GM23338 (cell line): ENCODE measurements around the gene CCNF.

Source experiments
- JUNB ChIP-seq: IDR thresholded peaks from one replicate; pipeline ENCODE4 v1.6.1; 2016; ENCODE audit warnings: antibody characterized with exemption; ENCODE audit not compliant: unreplicated experiment
- NANOG ChIP-seq: IDR thresholded peaks from 2 replicates; pipeline ENCODE4 v1.6.1; 2016; ENCODE audit warnings: antibody characterized with exemption, borderline replicate concordance
- ZNF331 ChIP-seq: fragments of 250-450 bp; sonication (Bioruptor Pico); IDR thresholded peaks from 2 replicates; pipeline ENCODE4 v1.5.0; 2020; ENCODE audit warnings: low read depth, mild to moderate bottlenecking, moderate library complexity
- TF ChIP-seq, protein P1 (sequence below), 2 experiments: fragments of 200-600 bp in 1 of 2; sonication (generic) in 1 of 2; conservative IDR thresholded peaks; 2 replicates each; pipeline versions ENCODE4 v1.5.1 to v1.6.1; 2016 to 2017; ENCODE audit warnings: antibody characterized with exemption in 2 of 2, low read depth in 2 of 2, mild to moderate bottlenecking in 2 of 2, moderate library complexity in 1 of 2
- TF ChIP-seq, protein P2 (sequence below): IDR thresholded peaks from 2 replicates; pipeline ENCODE4 v1.6.1; 2016; ENCODE audit warnings: antibody characterized with exemption

DNA sequence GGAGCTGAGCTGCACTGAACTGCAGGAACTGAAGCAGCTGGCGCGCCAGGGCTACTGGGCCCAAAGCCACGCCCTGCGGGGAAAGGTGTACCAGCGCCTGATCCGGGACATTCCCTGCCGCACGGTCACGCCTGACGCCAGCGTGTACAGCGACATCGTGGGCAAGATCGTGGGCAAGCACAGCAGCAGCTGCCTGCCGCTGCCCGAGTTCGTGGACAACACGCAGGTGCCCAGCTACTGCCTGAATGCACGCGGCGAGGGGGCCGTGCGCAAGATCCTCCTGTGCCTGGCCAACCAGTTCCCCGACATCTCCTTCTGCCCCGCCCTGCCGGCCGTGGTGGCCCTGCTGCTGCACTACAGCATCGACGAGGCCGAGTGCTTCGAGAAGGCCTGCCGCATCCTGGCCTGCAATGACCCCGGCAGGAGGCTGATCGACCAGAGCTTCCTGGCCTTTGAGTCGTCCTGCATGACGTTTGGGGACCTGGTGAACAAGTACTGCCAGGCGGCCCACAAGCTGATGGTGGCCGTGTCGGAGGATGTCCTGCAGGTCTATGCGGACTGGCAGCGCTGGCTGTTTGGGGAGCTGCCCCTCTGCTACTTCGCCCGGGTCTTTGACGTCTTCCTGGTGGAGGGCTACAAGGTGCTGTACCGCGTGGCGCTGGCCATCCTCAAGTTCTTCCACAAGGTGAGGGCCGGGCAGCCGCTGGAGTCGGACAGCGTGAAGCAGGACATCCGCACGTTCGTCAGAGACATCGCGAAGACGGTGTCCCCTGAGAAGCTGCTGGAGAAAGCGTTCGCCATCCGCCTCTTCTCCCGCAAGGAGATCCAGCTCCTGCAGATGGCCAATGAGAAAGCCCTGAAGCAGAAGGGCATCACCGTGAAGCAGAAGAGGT, 67.2 kb downstream of the CCNF start:
- TF ChIP-seq NANOG (no peak), JUNB (no peak), ZNF331 (CRISPR knock-in tag) (no peak)
- TF ChIP-seq, protein P1, sequence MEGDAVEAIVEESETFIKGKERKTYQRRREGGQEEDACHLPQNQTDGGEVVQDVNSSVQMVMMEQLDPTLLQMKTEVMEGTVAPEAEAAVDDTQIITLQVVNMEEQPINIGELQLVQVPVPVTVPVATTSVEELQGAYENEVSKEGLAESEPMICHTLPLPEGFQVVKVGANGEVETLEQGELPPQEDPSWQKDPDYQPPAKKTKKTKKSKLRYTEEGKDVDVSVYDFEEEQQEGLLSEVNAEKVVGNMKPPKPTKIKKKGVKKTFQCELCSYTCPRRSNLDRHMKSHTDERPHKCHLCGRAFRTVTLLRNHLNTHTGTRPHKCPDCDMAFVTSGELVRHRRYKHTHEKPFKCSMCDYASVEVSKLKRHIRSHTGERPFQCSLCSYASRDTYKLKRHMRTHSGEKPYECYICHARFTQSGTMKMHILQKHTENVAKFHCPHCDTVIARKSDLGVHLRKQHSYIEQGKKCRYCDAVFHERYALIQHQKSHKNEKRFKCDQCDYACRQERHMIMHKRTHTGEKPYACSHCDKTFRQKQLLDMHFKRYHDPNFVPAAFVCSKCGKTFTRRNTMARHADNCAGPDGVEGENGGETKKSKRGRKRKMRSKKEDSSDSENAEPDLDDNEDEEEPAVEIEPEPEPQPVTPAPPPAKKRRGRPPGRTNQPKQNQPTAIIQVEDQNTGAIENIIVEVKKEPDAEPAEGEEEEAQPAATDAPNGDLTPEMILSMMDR (conservative IDR thresholded peaks at IDR 0.05; ENCODE audit: low read depth in 2 of 2) = no peak
- TF ChIP-seq, protein P2, sequence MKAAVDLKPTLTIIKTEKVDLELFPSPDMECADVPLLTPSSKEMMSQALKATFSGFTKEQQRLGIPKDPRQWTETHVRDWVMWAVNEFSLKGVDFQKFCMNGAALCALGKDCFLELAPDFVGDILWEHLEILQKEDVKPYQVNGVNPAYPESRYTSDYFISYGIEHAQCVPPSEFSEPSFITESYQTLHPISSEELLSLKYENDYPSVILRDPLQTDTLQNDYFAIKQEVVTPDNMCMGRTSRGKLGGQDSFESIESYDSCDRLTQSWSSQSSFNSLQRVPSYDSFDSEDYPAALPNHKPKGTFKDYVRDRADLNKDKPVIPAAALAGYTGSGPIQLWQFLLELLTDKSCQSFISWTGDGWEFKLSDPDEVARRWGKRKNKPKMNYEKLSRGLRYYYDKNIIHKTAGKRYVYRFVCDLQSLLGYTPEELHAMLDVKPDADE = no peak
